HG03196 (cell line): ENCODE measurements around the gene B3GLCT.

Source experiments
- ATAC-seq: cut with Tn5 transposase; IDR thresholded peaks from one replicate; pipeline ENCODE4 v1.9.1; 2021; ENCODE audit not compliant: unreplicated experiment

The B3GLCT gene

GRCh38 chr13:31267126-31267784 lies 67.5 kb downstream of the B3GLCT start:
- ATAC-seq: no peak

GRCh38 chr13:31274390-31274789 lies 74.6 kb downstream of the B3GLCT start:
- ATAC-seq: no peak

GRCh38 chr13:31276421-31276820 lies 76.6 kb downstream of the B3GLCT start:
- no peak for ATAC-seq

- ATAC-seq: no peak
Measured at GRCh38 chr13:31278869-31279268, 79.1 kb downstream of the B3GLCT start.

GRCh38 chr13:31282741-31283455 lies 83.1 kb downstream of the B3GLCT start:
- ATAC-seq: no peak

GRCh38 chr13:31286930-31287329 lies 87.2 kb downstream of the B3GLCT start:
- no peak for ATAC-seq

GRCh38 chr13:31301119-31301518 lies 101.3 kb downstream of the B3GLCT start:
- ATAC-seq: no peak

GRCh38 chr13:31310356-31310755 lies 110.6 kb downstream of the B3GLCT start:
- ATAC-seq: no peak

GRCh38 chr13:31310786-31311185 lies 111.0 kb downstream of the B3GLCT start:
- no peak for ATAC-seq

GRCh38 chr13:31311921-31312320 lies 112.1 kb downstream of the B3GLCT start:
- no peak for ATAC-seq

- ATAC-seq: no peak
Measured at GRCh38 chr13:31314961-31315360, 115.2 kb downstream of the B3GLCT start.

- ATAC-seq: no peak
Measured at GRCh38 chr13:31320946-31321345, 121.2 kb downstream of the B3GLCT start.

- no peak for ATAC-seq
Measured at GRCh38 chr13:31321457-31321856, 121.7 kb downstream of the B3GLCT start.

GRCh38 chr13:31322026-31322425 lies 122.3 kb downstream of the B3GLCT start:
- ATAC-seq: no peak

GRCh38 chr13:31322702-31323405 lies 123.1 kb downstream of the B3GLCT start:
- ATAC-seq: no peak

GRCh38 chr13:31327182-31327860 lies 127.5 kb downstream of the B3GLCT start:
- ATAC-seq: no peak

- no peak for ATAC-seq
Measured at GRCh38 chr13:31328549-31329235, 128.9 kb downstream of the B3GLCT start.

GRCh38 chr13:31330236-31330635 lies 130.5 kb downstream of the B3GLCT start:
- ATAC-seq: no peak

- ATAC-seq: no peak
Measured at GRCh38 chr13:31331068-31331467, 131.3 kb downstream of the B3GLCT start.

GRCh38 chr13:31334547-31334946 lies 134.8 kb downstream of the B3GLCT start:
- ATAC-seq: no peak

- no peak for ATAC-seq
Measured at GRCh38 chr13:31334994-31335557, 135.3 kb downstream of the B3GLCT start.
